ENCODE results near the gene NUDC. TPM values are rescaled to one million over a fixed set of nuclear protein-coding genes. Genes with fewer than 3 reads are reported as not detected.

NUDC gene
- total and polyA plus RNA-seq, 2 of the 4 experiments (the other 2 are of a cell fraction) = 34.8 to 89.8 TPM

DNA sequence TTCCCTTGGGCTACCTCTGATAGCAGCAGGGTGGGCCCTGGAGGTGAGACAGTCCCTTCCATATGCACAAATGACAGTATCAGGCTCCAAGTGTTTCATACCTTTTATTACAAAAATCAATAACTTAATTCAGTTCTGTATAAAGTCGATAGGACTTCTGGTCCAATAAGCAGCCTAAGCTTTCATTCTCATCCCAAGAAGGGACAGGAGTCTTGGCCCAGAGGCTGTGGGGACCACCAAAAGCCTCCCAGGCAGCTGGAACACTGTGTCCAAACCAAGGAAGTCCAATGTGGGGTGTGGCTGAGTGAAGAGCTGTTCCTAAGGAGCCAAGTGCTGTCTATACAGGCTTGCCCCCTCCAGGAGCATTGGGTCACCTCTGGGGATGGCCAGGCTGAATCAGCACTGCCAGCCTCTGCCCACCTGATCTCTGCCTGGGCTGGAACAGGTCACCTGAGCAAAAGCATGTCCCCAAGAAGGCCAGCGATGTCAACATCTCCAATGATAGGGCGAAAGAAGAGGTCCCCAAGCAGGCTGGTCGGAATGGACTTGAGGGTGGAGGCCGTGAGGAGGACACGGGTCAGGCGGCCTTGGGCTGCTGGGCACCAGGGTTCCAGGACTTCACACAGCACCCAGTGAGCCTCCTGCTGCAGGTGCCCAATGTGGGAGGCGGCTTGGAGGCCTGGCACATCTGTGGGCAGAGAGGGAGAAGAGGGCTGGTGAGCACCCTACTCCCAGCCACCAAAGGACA lies 10.0 kb upstream of the NUDC start:
- TF ChIP-seq RFX5 (IDR thresholded peaks at IDR 0.05; ENCODE audit: low read depth, low read length) (no peak), CHD1 (IDR thresholded peaks at IDR 0.05; ENCODE audit: low read depth, low read length) (no peak), MAFK (IDR thresholded peaks at IDR 0.05; ENCODE audit: low read depth, low read length) (no peak), POLR2A (IDR thresholded peaks at IDR 0.05; ENCODE audit: low read depth, low read length) (no peak), MXI1 (IDR thresholded peaks at IDR 0.05; ENCODE audit: borderline replicate concordance, low read depth, low read length) (no peak), RCOR1 (IDR thresholded peaks at IDR 0.05; ENCODE audit: insufficient replicate concordance, low read length) (no peak), SMC3 (IDR thresholded peaks at IDR 0.05; ENCODE audit: low read depth, low read length) (no peak), RAD21 (IDR thresholded peaks at IDR 0.05; ENCODE audit: low read length) (no peak), CEBPB (IDR thresholded peaks at IDR 0.05; ENCODE audit: low read depth, low read length) (no peak), NFE2L2 (IDR thresholded peaks at IDR 0.05; ENCODE audit: low read depth, low read length) (no peak), MAZ (IDR thresholded peaks at IDR 0.05; ENCODE audit: borderline replicate concordance, low read depth, low read length) (no peak), BHLHE40 (IDR thresholded peaks at IDR 0.05; ENCODE audit: low read depth, low read length) (no peak)
- TF ChIP-seq, protein P1, sequence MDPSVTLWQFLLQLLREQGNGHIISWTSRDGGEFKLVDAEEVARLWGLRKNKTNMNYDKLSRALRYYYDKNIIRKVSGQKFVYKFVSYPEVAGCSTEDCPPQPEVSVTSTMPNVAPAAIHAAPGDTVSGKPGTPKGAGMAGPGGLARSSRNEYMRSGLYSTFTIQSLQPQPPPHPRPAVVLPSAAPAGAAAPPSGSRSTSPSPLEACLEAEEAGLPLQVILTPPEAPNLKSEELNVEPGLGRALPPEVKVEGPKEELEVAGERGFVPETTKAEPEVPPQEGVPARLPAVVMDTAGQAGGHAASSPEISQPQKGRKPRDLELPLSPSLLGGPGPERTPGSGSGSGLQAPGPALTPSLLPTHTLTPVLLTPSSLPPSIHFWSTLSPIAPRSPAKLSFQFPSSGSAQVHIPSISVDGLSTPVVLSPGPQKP (IDR thresholded peaks at IDR 0.05; ENCODE audit: borderline replicate concordance, low read depth, low read length) = no peak
- TF ChIP-seq, protein P2, sequence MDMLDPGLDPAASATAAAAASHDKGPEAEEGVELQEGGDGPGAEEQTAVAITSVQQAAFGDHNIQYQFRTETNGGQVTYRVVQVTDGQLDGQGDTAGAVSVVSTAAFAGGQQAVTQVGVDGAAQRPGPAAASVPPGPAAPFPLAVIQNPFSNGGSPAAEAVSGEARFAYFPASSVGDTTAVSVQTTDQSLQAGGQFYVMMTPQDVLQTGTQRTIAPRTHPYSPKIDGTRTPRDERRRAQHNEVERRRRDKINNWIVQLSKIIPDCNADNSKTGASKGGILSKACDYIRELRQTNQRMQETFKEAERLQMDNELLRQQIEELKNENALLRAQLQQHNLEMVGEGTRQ (IDR thresholded peaks at IDR 0.05; ENCODE audit: low read depth, low read length) = no peak
- TF ChIP-seq, protein P3, sequence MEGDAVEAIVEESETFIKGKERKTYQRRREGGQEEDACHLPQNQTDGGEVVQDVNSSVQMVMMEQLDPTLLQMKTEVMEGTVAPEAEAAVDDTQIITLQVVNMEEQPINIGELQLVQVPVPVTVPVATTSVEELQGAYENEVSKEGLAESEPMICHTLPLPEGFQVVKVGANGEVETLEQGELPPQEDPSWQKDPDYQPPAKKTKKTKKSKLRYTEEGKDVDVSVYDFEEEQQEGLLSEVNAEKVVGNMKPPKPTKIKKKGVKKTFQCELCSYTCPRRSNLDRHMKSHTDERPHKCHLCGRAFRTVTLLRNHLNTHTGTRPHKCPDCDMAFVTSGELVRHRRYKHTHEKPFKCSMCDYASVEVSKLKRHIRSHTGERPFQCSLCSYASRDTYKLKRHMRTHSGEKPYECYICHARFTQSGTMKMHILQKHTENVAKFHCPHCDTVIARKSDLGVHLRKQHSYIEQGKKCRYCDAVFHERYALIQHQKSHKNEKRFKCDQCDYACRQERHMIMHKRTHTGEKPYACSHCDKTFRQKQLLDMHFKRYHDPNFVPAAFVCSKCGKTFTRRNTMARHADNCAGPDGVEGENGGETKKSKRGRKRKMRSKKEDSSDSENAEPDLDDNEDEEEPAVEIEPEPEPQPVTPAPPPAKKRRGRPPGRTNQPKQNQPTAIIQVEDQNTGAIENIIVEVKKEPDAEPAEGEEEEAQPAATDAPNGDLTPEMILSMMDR (conservative IDR thresholded peaks at IDR 0.05; ENCODE audit: low read depth, low read length) = no peak
- no peaks in the 10 kb centered on the region for H3K4me1 ChIP-seq (ENCODE audit: control insufficient read depth, insufficient read depth, low read length)
- ChIA-PET CTCF (no interaction called here), POLR2A (ENCODE audit: unreplicated experiment) (no interaction called here)
- no peak overlapping the region for H2AFZ ChIP-seq (replicated peaks; ENCODE audit: low read length, poor library complexity)
- no peaks in the 10 kb centered on the region for H3K36me3 ChIP-seq (ENCODE audit: control insufficient read depth, insufficient read depth, low read length)
- no peaks in the 10 kb centered on the region for H3K79me1 ChIP-seq (ENCODE audit: low read depth in 1 of 2, low read length in 2 of 2)
- no peak overlapping the region for H3K14ac ChIP-seq (replicated peaks; ENCODE audit: low read depth, low read length)
- no peaks in the 10 kb centered on the region for H4K20me1 ChIP-seq (ENCODE audit: insufficient read depth, low read length)
- H2AK9ac ChIP-seq (replicated peaks; ENCODE audit: low read depth, low read length, poor library complexity) = no peak overlapping the region
- no peak for DNase-seq
- H3K4ac ChIP-seq (ENCODE audit: low read depth, low read length) = no peak overlapping the region
- no peak overlapping the region for H4K5ac ChIP-seq (ENCODE audit: low read depth, low read length)
- dilution Hi-C loops (cut with HindIII; ENCODE audit: low sequenced_read_pairs, unreplicated experiment) (no loop called here), intact Hi-C loops (cut with micrococcal nuclease) (no loop called here), in situ Hi-C loops (cut with MboI; ENCODE audit: low sequenced_read_pairs) (no loop called here)
- no peak overlapping the region for H3K4me2 ChIP-seq (ENCODE audit: low read depth, low read length)
- no peaks in the 10 kb centered on the region for H3K9me3 ChIP-seq (ENCODE audit: control insufficient read depth, insufficient read depth, low read length)
- H3K9ac ChIP-seq (ENCODE audit: low read depth, low read length) = no peak overlapping the region
- no peak overlapping the region for H2BK20ac ChIP-seq (ENCODE audit: low read depth, low read length)
- H3K27me3 ChIP-seq (ENCODE audit: control insufficient read depth, insufficient read depth, low read length) = peaks cover 20% of the 10 kb centered on the region
- no peaks in the 10 kb centered on the region for H3K9me1 ChIP-seq (ENCODE audit: insufficient read depth, low read length)
- H4K8ac ChIP-seq (ENCODE audit: low read depth in 2 of 2, low read length in 2 of 2) = no peak overlapping the region
- H2BK15ac ChIP-seq (ENCODE audit: low read depth, low read length) = no peak overlapping the region
- H2BK5ac ChIP-seq (ENCODE audit: low read depth, low read length, poor library complexity, severe bottlenecking) = no peak overlapping the region
- no peak overlapping the region for H3K4me3 ChIP-seq (ENCODE audit: insufficient read depth, low read depth, low read length)
- no peak overlapping the region for H3K23ac ChIP-seq (ENCODE audit: low read depth, low read length)
- ATAC-seq (ENCODE audit: low read depth) = no peak
- no peak overlapping the region for H4K91ac ChIP-seq (ENCODE audit: insufficient read depth, low read depth, low read length)
- no peak overlapping the region for H3K27ac ChIP-seq (ENCODE audit: insufficient read depth, low read length)
- no peak overlapping the region for H2AK5ac ChIP-seq (ENCODE audit: low read depth, low read length)
- no peak overlapping the region for H3K56ac ChIP-seq (ENCODE audit: extremely low read depth, insufficient read depth, low read length)
- no peak overlapping the region for H3K18ac ChIP-seq (ENCODE audit: low read depth, low read length)
- no peak overlapping the region for H2BK120ac ChIP-seq (ENCODE audit: low read depth, low read length)
- no CpG with 5 or more reads among the region's 8 CpGs for WGBS, 2 experiments (ENCODE audit: extremely low coverage in 2 of 2, insufficient read length in 1 of 2)
- no TSS peak for BruUV-seq (replicated peaks)

All from IMR-90 (cell line).